GM21717 (cell line): ENCODE data around the gene FOLR1.
"Not testable (repeated sequence)": the region's sequence is repeated elsewhere in the genome, so short reads cannot be mapped to it uniquely, and the experiment has no call there.

Source experiments
- ATAC-seq: cut with Tn5 transposase; IDR thresholded peaks from one replicate; pipeline ENCODE4 v1.9.1; 2021; ENCODE audit warnings: mild to moderate bottlenecking, moderate library complexity; ENCODE audit not compliant: unreplicated experiment

The FOLR1 gene

DNA sequence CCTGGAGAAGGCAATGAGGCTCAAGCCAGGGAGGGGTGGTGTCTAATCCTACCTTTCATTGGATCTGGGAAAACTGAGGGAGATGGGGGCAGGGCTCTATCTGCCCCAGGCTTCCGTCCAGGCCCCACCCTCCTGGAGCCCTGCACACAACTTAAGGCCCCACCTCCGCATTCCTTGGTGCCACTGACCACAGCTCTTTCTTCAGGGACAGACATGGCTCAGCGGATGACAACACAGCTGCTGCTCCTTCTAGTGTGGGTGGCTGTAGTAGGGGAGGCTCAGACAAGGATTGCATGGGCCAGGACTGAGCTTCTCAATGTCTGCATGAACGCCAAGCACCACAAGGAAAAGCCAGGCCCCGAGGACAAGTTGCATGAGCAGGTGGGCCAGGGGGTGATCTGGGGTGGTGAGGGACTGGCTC is at the start of gene FOLR1:
Gene FOLR1 (plus strand): TSS at position 180 of the 421 bp plus-strand sequence. CDS start 34 bp downstream, at position 214.
- no peak for ATAC-seq

DNA sequence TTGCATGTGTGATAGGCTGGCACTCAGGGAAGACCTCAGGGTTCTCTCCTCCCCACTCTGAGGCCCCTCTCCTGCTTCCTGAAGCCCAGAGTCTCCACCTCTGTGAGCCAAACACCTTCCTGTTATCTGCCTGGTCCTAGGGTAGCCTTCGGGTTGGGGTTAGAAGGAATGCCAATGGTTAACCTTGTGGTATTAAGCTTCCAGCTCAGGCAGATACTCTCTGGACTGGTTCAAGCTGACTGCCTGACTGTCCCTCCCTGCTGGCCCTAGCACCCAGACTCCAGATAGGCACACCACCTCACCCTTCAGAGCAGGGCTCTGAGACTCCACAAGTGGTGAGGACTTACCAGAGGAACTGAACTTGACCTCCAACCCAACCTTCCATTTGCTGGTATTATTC is 49.4 kb upstream of the FOLR1 start:
- ATAC-seq, result not testable (repeated sequence)

DNA sequence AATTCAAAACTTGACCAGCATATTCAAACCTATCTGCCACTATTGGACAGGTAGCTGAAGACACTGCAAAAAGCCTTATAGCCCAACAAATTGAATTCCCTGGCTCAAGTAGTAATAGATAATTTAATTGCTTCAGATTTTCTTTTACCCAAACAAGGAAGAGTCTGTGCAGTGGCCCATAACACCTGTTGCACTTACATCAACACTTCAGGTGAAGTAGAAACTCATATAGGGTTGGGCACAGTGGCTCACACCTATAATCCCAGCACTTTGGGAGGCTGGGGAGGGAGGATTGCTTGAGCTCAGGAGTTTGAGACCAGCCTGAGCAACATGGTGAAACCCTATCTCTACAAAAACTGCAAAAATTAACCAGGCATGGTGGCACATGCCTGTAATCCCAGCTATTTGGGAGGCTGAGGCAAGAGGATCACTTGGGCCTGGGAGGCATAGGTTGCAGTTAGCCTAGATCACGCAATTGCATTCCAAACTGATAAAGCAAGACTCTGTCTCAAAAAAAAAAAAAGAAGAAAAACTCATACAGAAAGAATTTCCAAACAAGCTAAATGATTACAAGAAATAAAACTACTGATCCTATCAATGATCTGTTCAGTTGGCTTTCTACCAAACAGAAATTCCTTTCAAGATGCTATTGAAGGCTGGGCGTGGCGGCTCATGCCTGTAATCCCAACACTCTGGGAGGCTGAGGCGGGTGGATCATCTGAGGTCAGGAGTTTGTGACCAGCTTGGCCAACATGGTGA is 47.0 kb upstream of the FOLR1 start:
- no peak for ATAC-seq

DNA sequence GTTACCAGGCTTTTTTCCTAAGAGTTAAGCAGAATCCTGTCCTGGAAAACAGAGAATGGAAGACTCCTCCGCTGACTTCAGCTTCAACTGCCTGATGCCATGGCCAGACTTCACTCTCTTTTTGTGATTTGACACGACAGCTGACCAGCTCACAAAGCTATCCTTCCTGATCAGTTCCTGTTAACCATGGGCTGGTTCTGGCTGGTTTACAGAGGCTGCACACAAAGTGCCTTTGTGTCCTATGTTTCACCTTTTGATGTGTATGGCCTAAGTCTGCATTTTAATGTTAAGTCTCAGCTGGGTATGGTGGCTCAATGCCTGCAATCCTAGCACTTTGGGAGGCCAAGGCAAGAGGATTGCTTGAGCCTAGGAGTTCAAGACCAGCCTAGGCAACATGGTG is 45.3 kb upstream of the FOLR1 start:
- ATAC-seq, result no peak

DNA sequence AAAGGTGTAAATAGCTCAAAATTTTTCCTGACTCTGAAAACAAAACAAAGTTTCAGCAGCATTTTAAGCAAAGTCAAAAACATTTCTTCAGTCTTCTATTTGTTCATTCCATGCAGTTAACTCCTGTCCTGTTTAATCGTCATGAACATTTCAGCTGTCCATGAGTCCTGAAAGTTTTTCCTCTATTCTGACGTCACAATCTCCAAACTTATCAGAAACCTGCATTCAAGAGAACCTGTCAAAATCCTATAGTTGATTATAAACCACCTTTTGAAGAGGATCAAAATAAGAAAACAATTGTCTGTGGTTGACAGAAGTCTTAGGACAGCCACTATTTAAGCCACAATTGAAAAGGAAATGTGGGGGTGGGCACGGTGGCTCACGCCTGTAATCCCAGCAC is 41.1 kb upstream of the FOLR1 start:
- no peak for ATAC-seq

DNA sequence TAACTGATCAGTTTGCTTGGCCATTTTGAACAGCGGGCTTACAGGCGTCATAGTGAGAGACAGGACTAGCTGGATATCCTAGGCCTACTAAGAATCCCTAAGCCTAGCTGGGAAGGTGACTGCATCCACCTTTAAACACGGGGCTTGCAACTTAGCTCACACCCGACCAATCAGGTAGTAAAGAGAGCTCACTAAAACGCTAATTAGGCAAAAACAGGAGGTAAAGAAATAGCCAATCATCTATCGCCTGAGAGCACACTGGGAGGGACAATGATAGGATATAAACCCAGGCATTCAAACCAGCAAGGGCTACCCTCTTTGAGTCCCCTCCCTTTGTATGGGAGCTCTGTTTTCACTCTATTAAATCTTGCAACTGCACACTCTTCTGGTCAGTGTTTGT is 38.1 kb upstream of the FOLR1 start:
- ATAC-seq, result not testable (repeated sequence)

DNA sequence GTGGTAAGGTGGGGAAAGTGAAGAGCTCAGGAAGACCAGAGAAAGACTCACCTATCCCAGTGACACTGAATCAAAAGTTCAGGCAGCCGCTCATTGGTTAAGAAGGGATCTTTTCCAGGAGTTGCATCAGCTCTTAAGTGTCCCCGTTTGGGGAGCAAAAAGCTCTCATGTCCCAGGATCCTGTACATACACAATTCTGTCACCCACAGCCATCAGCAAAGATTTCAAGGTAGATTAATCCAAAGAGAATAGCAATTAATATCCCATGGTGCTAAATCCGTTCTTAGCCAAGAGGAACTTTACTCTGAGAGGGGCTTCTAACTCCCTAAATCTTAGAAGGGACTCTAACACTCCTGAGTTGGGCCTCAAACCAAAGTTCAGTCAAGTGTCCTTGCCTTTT is 37.1 kb upstream of the FOLR1 start:
- no peak for ATAC-seq

- no peak for ATAC-seq
Observed at GRCh38 chr11:72155751-72156150, 36.2 kb upstream of the FOLR1 start.

DNA sequence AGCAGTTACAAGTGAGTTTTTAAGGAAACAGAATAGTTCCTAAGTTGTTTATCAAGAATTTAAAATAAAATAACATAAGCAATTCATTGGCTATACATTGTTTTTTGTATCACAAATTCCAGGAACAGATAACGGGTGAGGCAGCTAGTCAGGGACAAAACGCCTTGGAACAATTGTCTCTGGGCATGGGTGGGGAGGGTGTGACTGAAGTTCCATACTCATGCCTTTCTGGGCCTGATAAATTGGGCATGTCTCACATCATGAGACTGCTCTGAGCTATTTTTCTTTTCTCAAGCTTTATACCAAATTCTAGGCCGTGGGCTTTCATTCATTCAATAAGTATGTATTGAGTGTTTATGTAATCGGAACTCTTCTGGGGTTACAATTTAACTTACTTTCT is 34.8 kb upstream of the FOLR1 start:
- no peak for ATAC-seq

DNA sequence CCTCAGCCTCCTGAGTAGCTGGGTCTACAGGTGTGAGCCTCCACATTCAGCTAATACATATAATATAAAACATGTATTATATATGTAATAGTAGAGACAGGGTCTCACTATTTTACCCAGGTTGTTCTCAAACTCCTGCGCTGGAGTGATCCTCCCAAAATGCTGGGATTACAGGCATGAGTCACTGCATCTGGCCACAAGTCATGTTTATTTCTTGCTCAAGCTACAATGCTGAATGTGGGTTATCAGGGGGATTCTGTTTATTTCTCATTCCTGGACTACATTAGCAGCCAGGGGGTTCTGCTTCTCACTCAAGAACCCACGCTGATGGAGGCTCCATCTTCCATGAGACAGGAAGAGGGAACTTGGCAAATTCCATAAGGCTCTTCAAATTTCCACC is 31.6 kb upstream of the FOLR1 start:
- ATAC-seq, result no peak

DNA sequence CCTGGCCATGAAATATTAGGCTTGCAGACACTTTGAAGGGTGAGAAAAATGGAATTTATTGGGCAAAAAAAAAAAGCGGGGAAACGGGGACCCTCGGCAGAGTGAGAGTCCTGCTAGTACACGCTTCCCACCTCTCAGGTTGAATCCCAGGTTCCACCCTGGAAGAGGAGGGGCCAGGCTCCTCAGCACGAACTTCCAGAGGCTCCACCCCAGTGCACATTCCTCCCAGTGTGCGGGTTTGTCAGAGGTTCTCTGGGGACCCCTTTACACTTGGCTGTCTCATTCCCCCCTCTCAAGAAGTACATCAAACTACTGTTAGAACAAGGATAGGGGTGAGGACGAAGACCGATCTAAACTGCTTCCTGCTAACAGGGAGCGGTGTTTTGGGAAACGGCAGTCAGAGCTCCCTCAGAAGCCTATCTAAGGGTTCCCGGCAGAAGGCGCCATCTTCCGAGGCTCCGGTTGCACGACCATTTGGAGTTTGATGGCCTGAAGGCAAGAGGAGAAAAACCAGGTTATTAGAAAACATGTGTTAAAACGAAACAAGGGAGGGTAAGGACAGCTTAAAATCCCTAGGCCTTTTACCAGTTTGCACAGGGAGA is 28.9 kb upstream of the FOLR1 start:
- no peak for ATAC-seq

DNA sequence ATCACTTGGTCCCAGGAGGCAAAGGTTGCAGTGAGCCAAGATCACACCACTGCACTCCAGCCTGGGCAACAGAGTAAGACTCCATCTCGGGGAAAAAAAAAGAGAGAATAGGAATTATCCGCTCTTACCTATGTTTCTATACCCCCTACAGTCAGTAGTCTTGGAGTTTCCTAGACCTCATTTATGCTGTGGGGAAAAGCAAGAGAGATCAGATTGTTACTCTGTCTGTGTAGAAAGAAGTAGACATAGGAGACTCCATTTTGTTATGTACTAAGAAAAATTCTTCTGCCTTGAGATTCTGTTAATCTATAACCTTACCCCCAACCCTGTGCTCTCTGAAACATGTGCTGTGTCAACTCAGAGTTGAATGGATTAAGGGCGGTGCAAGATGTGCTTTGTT is 27.8 kb upstream of the FOLR1 start:
- ATAC-seq, result not testable (repeated sequence)

- ATAC-seq, result not testable (repeated sequence)
Observed at GRCh38 chr11:72169046-72169555, 22.8 kb upstream of the FOLR1 start.

GRCh38 chr11:72169754-72170153 is 22.2 kb upstream of the FOLR1 start:
- not testable (repeated sequence) for ATAC-seq

DNA sequence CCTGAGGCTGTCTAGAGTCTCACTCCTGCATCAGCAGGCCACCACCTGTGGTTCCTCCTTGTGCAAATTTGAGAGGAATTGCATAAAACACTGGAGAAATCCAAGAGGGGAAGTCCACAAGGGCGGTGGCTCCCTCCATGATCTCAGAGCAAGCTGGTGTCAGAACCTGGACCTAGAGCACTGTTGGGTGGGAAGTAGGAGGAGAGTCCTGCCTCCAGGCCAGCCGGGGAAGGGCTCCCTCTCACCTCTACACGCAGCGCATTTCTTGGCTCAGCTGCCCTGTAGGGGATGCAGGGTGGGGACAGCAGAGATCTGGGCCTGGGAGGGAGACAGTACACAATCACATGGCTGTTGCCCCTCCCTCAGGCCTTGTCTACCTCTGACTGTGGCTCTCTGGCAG is 19.9 kb upstream of the FOLR1 start:
- not testable (repeated sequence) for ATAC-seq

DNA sequence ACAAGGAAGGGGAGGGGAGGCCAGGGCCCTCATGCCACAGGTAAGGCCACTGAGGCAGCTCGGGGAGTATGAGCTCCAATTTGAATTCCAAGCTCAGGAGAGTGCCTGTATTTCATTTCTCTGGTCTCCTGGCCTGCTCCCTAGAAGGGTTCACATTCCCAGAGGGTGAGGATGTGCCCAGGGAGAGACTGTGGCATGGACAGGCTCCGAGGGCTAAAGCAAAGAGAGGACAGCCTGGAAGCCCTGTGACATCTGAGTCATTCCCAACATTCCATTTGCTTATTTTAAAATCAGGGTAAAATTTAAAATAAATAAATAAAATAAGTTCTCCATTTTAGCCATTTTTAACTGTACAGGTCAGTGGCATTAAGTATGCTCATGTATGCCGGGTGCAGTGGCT is 18.6 kb upstream of the FOLR1 start:
- ATAC-seq, result no peak

DNA sequence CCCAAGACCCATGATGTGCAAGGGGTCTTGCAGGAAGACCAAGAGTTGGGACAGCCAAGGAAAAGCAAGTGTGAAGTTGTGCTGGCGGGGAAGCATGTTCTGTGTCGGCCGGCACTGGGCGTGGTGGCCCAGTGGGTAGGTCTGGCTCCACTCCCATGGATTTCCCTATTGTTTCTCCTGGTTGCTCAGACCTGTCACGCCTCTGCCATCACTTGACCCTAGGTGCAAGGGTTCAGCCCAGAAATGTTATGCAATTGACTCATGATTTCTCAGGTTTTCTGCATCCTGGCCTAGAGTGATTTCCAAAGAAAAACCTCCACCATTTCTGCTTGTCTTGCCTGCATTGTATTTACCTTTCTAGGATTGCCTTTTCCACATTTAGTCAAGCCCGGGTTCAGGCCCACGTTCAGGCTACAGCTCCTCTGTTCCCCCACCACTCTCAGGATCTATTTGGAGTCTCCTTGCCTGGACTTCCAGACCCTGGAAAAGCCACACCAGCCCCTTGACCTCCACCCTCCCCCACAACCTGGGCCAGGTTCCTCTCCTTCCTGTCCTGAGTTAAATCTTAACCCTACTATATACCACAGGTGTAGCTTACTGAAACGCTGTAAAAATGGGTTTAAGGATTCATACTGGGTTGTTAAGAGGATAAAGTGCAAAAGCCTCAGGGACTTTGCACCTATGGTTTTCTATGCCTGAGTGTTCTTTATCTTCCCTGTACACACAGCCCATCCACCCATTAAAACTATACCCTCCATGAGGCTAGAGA is 17.5 kb upstream of the FOLR1 start:
- no peak for ATAC-seq

- no peak for ATAC-seq
Observed at GRCh38 chr11:72177656-72178055, 14.3 kb upstream of the FOLR1 start.

GRCh38 chr11:72179049-72179803 is 12.7 kb upstream of the FOLR1 start:
- ATAC-seq, result no peak

DNA sequence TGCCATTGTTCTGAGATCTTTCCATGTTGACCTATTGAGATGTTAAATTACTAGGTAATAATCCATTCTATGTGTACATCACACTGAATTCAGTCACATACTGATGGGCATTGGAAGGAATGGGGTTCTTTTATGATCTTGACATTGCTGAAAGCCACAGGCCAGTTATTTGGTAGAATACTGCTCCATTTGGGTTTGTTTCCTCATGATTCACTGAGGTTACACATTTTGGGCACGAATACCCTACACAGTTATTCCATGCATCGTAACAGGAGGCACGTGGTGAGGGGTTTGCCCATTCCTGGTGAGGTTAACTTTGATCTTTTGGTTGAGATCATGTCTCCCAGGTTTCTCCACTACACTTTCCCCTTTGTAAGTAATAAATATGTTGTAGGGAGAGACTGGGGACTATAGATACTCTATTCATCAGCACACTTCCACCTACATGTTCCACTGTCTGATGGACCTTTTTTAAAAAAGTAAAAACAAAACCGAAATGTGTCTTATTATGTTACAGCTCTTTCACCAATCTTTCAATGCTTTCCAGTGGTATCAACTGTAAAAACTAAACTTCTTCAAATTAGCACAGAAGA is 12.0 kb upstream of the FOLR1 start:
- ATAC-seq, result no peak
